Activated CD4-positive, alpha-beta T cell treated with anti-CD3 and anti-CD28 coated beads, Interleukin-2, amount 50 U/mL, for 1 hour (primary cell): Measurements from ENCODE around the gene DRC3.

Experiments
- DNase-seq: peaks from one replicate; pipeline ENCODE4 v3.0.0-alpha.2; 2020

DRC3 gene

GRCh38 chr17:17970699-17971430 is 1.8 kb upstream of the DRC3 start:
- DNase-seq: no peak

GRCh38 chr17:17971431-17972125 is 1.1 kb upstream of the DRC3 start:
- DNase-seq: no peak

GRCh38 chr17:17972952-17973254 is 241 bp downstream of the DRC3 start:
- DNase-seq: no peak

GRCh38 chr17:17975436-17975835 is 2.8 kb downstream of the DRC3 start:
- DNase-seq: no peak

GRCh38 chr17:17976931-17977570 is 4.4 kb downstream of the DRC3 start:
- DNase-seq: no peak

GRCh38 chr17:17978481-17979424 is 6.1 kb downstream of the DRC3 start:
- no peak for DNase-seq

GRCh38 chr17:17979778-17980177 is 7.1 kb downstream of the DRC3 start:
- no peak for DNase-seq

- no peak for DNase-seq
These were observed 8.7 kb downstream of the DRC3 start for GRCh38 chr17:17981330-17981729.

- DNase-seq: no peak
These were observed 10.1 kb downstream of the DRC3 start for GRCh38 chr17:17982801-17983200.

GRCh38 chr17:17983376-17983775 is 10.7 kb downstream of the DRC3 start:
- no peak for DNase-seq

- DNase-seq: no peak
These were observed 11.1 kb downstream of the DRC3 start for GRCh38 chr17:17983776-17984175.

GRCh38 chr17:17985153-17985552 is 12.5 kb downstream of the DRC3 start:
- DNase-seq: no peak

GRCh38 chr17:17985555-17985954 is 12.9 kb downstream of the DRC3 start:
- no peak for DNase-seq

GRCh38 chr17:17987187-17987896 is 14.7 kb downstream of the DRC3 start:
- no peak for DNase-seq

GRCh38 chr17:17987901-17988300 is 15.2 kb downstream of the DRC3 start:
- no peak for DNase-seq

GRCh38 chr17:17988427-17988945 is 15.8 kb downstream of the DRC3 start:
- DNase-seq: no peak

GRCh38 chr17:17989081-17989480 is 16.4 kb downstream of the DRC3 start:
- DNase-seq: no peak

- DNase-seq: no peak
These were observed 17.0 kb downstream of the DRC3 start for GRCh38 chr17:17989618-17990017.

GRCh38 chr17:17990282-17990681 is 17.6 kb downstream of the DRC3 start:
- no peak for DNase-seq

GRCh38 chr17:17993366-17993765 is 20.7 kb downstream of the DRC3 start:
- DNase-seq: no peak

- DNase-seq: no peak
These were observed 21.2 kb downstream of the DRC3 start for GRCh38 chr17:17993852-17994251.
